PC-3 (cell line): ENCODE measurements around the gene KDM4B.

ENCODE experiments used
- CTCF ChIP-seq: fragments of 300-600 bp; sonication (generic); conservative IDR thresholded peaks from 2 replicates; pipeline ENCODE4 v1.5.1; 2017; ENCODE audit warnings: antibody characterized with exemption, low read depth, mild to moderate bottlenecking, low read length
- EZH2 ChIP-seq: fragments of 300-600 bp; sonication (generic); IDR thresholded peaks from one replicate; pipeline ENCODE4 v1.6.1; 2017; ENCODE audit warnings: antibody characterized with exemption, mild to moderate bottlenecking, low read length; ENCODE audit not compliant: unreplicated experiment

- TF ChIP-seq EZH2 (no peak), CTCF (no peak)
Measured at GRCh38 chr19:5065663-5066093, 96.8 kb downstream of the KDM4B start.
